ENCODE data around the gene FAM53B.

DNA sequence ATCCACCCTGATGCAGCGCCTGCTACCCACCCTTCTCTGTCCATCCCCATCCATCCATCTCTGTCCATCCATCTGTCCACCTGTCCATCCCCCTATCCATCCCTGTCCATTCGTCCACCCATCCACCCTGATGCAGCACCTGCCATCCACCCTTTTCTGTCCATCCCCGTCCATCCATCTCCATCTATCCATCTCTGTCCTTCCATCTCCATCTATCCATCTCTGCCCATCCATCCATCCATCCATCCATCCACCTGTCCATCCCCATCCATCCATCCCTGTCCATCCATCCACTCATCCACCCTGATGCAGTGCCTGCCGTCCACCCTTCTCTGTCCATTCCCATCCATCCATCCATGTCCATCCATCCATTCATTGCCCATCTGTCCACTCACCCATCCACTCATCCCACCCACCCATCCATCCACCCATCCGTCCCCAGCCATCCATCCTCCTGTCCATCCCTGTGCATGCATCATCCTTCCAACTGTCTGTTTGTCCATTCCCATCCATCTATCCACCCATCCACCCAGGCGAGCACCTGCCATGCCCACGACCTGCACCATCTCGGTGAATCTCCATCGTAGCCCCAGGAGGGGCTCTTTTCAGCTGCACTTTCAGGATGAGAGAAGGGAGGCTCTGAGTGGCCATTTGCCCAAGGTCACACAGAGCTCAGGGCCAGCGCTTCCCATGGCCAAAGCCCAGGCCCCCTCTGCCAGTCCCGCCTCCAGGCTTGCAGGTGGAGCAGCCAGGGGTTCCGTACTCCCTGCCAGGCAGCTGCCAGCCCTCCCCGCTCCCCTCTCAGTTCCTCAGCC lies 145.2 kb downstream of the FAM53B start:
- TF ChIP-seq, protein P1, sequence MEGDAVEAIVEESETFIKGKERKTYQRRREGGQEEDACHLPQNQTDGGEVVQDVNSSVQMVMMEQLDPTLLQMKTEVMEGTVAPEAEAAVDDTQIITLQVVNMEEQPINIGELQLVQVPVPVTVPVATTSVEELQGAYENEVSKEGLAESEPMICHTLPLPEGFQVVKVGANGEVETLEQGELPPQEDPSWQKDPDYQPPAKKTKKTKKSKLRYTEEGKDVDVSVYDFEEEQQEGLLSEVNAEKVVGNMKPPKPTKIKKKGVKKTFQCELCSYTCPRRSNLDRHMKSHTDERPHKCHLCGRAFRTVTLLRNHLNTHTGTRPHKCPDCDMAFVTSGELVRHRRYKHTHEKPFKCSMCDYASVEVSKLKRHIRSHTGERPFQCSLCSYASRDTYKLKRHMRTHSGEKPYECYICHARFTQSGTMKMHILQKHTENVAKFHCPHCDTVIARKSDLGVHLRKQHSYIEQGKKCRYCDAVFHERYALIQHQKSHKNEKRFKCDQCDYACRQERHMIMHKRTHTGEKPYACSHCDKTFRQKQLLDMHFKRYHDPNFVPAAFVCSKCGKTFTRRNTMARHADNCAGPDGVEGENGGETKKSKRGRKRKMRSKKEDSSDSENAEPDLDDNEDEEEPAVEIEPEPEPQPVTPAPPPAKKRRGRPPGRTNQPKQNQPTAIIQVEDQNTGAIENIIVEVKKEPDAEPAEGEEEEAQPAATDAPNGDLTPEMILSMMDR (IDR thresholded peaks at IDR 0.05), result no peak
- no peak for TF ChIP-seq POLR2AphosphoS5 (IDR thresholded peaks at IDR 0.05)
- TF ChIP-seq POLR2A (IDR thresholded peaks at IDR 0.05), result no peak
- no peak for TF ChIP-seq EP300 (IDR thresholded peaks at IDR 0.05; ENCODE audit: low read depth)
